IPS-18c (cell line): ENCODE results near the gene IFNG.
"Not testable (repeated sequence)": the region's sequence is repeated elsewhere in the genome, so short reads cannot be mapped to it uniquely, and the experiment has no call there.

Experiments used
- H3K4me3 ChIP-seq: 2 replicates; pipeline ENCODE4 v1.7.0; 2013; ENCODE audit warnings: low read depth, mild to moderate bottlenecking, low read length, moderate library complexity; ENCODE audit not compliant: insufficient read depth
- H3K9me3 ChIP-seq: one replicate; pipeline ENCODE4 v1.6.1; 2013; ENCODE audit warnings: mild to moderate bottlenecking, low read length, moderate library complexity; ENCODE audit not compliant: control insufficient read depth, insufficient read depth

The IFNG gene

DNA sequence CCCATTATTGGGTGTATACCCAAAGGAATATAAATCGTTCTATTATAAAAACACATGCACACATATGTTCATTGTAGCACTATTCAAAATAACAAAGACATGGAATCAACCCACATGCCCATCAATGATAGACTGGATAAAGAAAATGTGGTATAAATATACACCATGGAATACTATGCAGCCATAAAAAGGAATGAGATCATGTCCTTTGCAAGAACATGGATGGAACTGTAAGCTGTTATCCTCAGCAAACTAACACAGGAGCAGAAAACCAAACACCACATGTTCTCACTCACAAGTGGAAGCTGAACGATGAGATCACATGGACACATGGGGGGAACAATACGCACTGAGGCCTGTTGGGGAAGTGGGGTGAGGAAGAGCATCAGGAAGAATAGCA is 15.2 kb upstream of the IFNG start:
- H3K4me3 ChIP-seq, H3K9me3 ChIP-seq: not testable (repeated sequence)

- Histone ChIP-seq H3K9me3 (no peaks in the 10 kb centered on the region), H3K4me3 (no peak overlapping the region)
Measured at GRCh38 chr12:68173792-68174191, 14.3 kb upstream of the IFNG start.

- H3K9me3 ChIP-seq = no peaks in the 10 kb centered on the region
- H3K4me3 ChIP-seq = no peak overlapping the region
Measured at GRCh38 chr12:68170726-68171125, 11.2 kb upstream of the IFNG start.

DNA sequence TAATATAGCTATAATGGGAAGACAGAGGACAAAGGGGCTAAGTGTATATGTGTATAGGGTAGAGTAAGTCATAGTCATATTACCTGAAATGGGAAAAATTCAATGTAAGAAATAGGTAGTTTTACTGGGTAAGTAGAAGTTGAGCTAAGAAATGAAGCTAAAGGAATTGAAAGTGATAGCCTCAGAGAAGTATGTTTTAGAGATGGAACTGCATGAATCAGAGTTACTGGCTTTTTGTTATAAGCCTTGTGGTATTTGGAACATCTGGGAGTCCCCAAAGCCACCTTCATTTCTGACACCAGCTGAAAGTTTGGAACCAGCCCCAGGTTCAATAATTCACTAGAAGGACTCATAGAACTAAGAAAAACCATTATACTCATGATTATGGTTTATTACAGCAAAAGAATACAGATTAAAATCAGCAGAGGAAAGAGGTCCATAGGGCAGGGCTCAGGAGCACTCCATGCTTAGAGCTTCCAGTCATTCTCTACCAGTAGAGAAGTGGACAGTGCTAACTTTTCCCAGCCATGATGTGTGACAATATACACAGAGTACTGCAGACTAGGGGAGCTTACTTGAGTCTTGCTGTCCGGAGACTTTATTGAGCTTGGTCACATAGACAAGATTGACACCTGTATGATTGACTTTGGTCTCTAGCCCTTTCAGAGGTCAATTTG is 9.8 kb upstream of the IFNG start:
- Histone ChIP-seq H3K4me3 (no peak overlapping the region), H3K9me3 (no peaks in the 10 kb centered on the region)

DNA sequence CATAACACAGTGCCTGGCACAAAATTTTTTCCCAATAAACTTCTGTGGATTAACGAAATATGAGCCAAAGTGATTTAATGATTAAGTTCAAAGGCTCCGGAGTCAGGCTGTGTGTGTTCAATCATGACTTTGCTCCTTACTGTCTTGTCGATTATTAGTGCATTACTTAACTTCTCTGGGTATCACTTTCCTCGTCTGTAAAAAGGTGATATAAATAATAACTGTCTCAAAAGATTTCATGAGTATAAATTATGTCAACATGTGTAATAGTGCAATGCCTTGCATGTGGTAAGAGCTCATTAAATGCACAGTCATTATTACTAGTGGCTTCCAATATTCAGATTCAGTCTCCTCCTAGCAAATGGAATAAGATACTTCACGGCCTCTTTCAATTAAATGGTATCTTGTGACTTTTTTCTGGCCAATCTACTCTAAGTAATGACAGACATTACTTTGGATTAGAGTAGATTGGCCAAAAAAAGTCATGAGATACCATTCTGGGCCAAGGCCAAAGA is 6.8 kb upstream of the IFNG start:
- no peak overlapping the region for H3K4me3 ChIP-seq

DNA sequence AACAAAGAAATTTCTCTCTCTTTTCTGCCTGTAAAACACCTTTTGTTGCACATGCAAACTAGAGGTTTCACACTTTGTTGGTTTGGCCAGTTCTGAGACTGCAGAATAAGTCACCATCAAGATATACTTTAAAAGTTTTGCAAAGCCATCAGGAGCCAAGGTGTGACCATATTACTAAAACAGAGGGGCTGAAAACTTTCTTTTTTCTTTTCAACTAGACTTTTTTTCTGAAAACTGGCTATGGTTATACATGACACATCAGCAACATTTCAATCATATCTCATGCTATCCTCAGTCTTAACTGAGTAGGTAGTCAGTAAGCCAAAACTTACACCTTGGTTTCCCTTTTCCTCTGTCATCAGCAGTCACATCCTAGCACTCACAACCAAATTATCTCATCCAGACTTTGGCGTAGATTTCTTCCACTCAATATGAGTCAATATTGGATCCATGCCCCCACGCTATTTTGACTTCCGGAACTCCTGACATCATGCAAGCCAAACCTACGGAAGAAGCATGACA is 4.1 kb upstream of the IFNG start:
- H3K4me3 ChIP-seq = no peak overlapping the region
- H3K9me3 ChIP-seq = no peaks in the 10 kb centered on the region

More for the DNA sequence above, 6.8 kb upstream of the IFNG start:
- no peaks in the 10 kb centered on the region for H3K9me3 ChIP-seq

DNA sequence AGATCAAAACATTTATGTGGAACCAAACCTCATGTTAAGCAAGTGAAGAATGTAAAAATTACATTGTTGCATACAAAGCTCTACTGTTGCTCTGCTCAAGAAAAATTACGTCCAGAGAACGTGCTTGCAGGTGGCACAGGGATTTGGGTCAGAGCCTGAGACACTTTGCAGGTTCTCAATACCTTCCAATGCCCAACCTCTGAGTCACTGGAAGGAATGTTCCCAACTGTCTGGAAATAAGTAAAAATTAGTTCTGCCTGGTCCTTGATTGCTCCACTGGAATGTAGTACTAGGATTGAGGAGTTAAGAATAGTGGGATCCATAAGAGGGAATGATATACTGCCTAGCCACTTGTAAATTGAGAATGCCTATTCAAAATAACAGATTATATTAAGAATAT is 2.8 kb upstream of the IFNG start:
- Histone ChIP-seq H3K4me3 (no peak overlapping the region), H3K9me3 (no peaks in the 10 kb centered on the region)

GRCh38 chr12:68158432-68158831 is 1.1 kb downstream of the IFNG start:
- no peaks in the 10 kb centered on the region for H3K9me3 ChIP-seq
- H3K4me3 ChIP-seq = no peak overlapping the region

DNA sequence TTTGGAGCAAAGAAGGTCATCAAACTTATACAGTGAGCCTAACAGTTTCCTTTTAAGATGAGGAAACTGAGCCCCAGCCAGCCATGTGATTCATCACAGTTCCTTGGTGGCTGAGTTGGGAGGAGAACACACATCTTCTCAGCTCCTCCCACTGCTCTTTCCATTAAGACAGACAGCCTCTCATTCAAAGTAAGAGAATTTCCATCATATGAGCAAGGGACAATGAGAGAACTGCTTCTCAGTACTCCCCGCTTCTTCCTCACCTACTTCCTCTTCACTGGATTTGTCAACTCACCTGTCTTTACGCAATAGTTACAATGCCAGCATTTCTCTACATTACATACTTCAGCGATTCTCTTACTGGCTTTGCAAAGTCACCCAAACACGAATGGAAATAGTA is 2.2 kb downstream of the IFNG start:
- H3K4me3 ChIP-seq = no peak overlapping the region
- H3K9me3 ChIP-seq = no peaks in the 10 kb centered on the region

- Histone ChIP-seq H3K9me3 (no peaks in the 10 kb centered on the region), H3K4me3 (no peak overlapping the region)
Measured at GRCh38 chr12:68156636-68157035, 2.9 kb downstream of the IFNG start.

DNA sequence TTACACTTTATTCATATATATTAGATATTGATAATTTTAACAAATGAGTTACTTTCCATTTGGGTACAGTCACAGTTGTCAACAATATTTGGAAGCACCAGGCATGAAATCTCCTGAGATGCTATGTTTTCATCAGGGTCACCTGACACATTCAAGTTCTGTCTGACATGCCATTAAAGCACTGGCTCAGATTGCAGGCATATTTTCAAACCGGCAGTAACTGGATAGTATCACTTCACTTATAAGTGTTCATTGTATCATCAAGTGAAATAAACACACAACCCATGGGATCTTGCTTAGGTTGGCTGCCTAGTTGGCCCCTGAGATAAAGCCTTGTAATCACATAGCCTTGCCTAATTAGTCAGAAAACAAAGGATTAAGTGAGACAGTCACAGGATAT is 4.8 kb downstream of the IFNG start:
- no peak overlapping the region for H3K4me3 ChIP-seq
- H3K9me3 ChIP-seq = no peaks in the 10 kb centered on the region

DNA sequence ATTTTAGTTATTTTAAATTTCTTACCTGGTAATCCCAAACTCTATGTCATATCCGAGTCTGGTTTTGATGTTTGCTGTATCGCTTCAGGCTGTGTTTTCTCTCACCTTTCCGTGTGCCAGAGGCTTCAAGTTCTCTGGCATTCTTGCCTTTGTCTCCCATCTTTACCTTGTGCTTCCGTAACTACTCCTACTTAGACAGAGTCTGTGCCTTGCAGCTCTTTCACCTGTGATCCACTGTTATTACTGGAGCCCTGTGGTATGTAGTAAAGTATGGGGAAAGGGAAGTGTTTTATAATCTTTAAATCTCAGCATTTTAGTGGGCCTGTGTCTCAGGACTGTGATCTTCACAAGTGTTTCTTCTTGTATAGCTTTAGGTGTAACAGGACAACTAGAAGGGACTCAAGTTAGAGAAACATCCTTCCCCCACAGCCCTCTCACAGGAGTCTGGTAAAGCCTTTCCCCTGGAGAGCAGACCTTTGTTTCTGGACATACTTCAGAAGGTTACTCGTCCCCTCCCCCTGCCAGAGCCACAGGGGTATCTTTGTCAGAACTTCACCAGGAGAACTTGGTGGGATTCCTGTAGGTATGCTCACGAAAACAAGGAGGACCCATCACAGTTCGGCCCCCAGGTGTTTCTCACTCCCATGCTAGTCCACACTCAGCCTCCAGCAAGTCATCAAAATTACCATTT is 11.1 kb downstream of the IFNG start:
- Histone ChIP-seq H3K9me3 (no peaks in the 10 kb centered on the region), H3K4me3 (no peak overlapping the region)

DNA sequence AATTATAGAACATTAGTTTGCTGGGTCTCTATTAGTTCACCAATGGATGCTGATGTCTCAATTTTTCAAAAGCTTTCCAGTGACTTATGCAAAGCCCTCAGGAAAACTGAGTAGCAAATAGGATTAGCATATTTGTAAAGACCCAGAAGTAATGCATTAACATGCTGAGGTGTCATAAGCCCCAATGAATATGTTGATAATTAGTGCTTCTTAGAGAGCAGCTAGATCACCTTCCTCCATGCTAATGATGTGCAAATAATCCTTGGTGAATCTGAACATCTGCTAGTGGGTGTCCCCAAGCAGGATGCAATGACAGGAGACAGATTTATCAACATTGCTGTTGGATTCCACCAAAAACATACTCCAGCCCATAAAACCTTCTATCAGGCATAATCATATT is 19.0 kb downstream of the IFNG start:
- H3K4me3 ChIP-seq = no peak overlapping the region

DNA sequence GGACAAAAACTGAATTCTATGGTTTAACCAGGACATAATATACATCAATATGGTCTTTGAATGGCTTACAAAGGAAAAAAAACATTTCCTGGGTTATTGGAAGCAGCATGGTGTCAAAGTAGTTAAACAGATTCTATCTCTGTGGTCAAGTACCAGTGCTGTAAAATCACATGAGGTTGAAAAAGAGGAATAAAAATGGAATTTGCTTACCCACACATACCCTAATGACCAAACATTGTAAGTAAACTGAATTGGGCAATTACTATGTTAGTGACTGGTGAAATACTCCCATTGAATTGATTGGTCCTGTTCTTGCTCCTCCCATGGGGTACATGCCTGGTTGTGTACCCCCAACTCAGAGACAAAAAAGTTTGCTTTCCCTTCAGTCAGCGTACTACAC is 19.6 kb downstream of the IFNG start:
- no peak overlapping the region for H3K4me3 ChIP-seq
- H3K9me3 ChIP-seq = no peaks in the 10 kb centered on the region

More for the DNA sequence above, 19.0 kb downstream of the IFNG start:
- H3K9me3 ChIP-seq = no peaks in the 10 kb centered on the region

DNA sequence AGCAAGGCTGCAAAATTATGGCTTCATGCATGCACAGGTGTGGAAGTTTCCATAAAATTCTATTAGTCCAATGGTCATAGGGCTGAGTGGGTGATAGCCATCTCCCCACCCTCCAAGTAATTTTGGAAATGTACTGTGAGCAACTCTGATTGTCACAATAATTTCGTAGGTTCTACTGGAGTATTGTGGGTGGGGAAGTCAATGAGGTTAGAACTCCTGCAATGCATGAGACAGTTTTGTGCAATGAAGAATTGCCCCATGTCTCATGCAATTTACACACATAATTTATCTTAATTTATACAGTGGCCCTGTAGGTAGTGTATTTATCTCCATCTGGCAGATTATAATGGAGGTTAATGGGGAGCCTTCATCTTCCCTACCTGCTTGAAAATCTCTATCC is 20.5 kb downstream of the IFNG start:
- H3K4me3 ChIP-seq = no peak overlapping the region
- H3K9me3 ChIP-seq = no peaks in the 10 kb centered on the region

DNA sequence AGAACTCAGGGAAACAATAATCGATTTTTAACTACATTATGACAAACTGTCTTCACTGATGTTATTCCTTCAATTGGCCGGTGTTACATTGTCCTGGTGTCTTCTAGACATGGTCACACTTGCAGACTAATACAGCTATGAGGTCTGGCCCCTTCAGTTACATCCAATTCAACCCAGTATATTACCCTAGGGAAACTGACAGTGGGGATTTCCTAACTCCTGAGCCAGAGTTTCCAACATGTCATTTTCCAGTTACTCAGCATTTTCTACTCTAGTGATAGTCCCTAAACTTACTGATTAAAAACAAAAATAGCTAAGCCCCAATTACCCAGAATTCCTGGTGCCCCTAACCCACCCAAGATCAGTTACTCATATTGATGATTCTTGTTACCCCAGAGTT is 21.1 kb downstream of the IFNG start:
- no peaks in the 10 kb centered on the region for H3K9me3 ChIP-seq
- no peak overlapping the region for H3K4me3 ChIP-seq

DNA sequence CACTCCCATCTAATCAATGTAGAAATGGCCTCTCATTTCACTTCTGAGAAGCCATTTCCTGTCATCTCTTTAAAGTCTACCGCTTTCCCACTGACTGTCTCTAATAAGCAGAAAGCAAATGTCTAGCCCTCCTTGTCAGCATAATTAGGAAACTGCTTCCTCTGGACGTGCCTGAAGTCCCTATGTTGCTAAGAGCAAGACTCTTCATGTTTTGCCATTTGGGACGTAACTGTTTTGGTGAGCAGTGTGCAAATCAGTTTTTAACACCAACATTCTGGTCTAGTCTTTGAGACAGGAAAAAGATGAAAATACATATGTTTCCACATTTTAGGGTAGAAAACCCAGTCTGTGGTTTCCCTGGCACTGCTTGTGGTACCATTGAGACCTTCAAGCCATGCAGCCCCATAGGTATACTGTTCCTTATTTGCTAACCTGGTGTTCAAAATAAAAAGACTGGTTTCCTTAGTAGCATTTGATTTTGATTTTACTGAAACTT is 22.2 kb downstream of the IFNG start:
- H3K9me3 ChIP-seq = no peaks in the 10 kb centered on the region
- no peak overlapping the region for H3K4me3 ChIP-seq

DNA sequence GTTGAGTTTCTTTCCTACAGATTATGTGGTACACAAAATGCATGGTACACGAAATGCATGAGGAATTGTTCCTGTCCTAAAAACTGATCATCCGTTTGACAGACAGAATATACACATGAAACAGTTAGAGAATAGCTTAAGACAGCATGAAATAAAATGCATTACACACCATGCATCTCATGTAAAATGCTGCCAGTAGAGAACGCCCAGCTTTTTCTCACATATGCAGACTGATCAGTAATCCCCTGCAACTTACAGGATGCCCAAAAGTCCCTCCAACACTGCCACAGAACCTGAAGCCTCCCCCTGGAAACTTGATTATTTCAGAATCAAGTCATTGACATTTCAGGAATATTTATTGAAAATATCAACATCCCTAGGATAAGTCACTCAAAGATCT is 24.0 kb downstream of the IFNG start:
- Histone ChIP-seq H3K4me3 (no peak overlapping the region), H3K9me3 (no peaks in the 10 kb centered on the region)
